HG02571 (cell line): Measurements from ENCODE around the gene SYK.

Experiments used
- ATAC-seq: cut with Tn5 transposase; IDR thresholded peaks from one replicate; pipeline ENCODE4 v1.9.1; 2021; ENCODE audit warnings: mild to moderate bottlenecking, moderate library complexity; ENCODE audit not compliant: unreplicated experiment

Gene SYK

DNA sequence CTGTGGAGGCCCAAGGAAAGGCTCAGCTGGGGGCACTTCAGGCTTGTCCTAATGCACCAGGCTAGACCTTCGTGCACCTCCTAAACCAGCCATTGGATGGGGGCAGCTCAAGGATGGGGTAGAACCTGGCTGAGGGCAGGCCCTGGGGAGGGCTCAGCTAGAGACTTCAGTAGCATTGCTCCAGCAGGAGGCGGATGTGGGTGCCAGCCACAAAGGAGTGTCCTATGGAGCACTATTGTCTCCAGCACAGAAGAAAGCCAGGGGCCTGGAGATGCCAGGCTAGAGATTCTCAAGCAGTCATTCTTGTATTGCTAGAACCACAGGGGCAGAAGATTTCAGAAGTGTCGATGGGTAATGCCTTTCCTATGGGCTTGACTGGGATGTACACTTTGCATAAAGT, 131.8 kb downstream of the SYK start:
- no peak for ATAC-seq

DNA sequence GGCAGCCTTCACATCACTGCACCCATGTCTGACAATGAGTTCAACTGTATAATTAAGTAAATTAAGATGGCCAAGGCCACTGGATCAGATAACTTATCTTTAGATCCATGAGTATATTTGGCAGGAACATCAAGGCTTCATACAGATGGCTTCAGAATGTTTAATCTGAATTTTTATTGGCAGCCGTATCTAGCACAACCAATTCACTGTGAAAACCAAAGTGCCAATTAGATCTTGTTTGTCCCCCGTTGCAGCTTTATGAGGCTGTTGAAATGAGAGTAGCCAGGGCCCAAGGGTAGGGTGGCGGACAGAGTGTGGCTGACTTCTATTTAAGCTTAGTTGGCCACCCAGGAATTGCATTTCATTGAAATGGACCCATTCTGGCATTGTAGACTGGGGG, 137.7 kb downstream of the SYK start:
- no peak for ATAC-seq

DNA sequence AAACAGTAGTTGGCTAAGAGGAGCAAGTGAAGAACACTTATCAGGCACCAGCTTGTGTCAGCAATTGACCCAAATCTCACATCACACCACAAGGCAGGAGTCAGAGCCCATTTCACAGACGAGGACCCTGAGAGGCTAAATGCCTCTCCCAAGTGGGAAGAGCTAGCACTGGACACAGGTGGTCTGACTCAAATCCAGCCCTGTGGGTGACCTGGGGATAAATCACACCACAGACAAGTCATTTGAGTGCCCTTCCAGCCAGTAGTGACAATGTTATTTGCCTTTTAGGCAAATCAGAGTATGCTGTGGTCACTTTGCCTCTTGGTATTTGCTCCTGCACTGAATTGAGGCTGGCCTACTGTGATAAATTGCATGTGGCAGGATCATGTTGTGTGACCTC, 138.7 kb downstream of the SYK start:
- ATAC-seq = no peak

DNA sequence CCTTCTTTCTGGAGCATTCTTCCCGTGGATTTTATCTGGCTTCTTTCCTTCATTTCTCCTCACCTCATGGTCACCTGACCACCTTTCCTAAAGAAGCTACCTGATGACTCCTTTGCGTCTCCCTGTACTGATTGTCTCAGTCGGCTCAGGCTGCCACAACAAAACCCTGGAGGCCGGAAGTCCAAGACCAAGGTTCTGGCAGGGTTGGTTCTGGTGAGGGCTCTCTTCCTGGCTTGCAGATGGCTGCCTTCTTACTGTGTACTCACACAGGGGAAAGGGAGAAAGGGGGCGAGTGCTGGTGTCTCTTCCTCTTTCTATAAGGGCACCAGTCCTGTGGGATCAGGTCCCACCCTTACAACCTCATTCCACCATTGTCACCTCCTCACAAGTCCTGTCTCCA, 140.0 kb downstream of the SYK start:
- ATAC-seq = no peak

DNA sequence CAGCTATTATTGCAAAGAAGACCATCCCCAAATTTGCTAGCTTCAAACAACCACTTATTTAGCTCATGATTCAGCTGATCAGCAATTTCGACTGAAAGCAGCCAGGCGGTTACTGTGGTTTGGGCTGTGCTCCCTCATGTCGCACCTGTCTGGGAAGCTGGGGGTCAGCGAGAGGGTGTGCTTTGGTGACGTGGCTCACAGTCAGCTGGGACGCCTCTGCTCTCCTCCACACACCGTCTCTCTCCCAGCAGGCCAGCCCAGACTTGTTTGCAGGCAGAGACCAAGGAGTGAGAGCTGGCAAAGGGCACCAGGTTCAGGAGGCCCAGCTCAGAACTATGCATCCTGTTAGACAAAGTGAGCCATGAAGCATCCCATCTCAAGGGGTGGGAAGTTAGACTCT, 140.9 kb downstream of the SYK start:
- no peak for ATAC-seq

DNA sequence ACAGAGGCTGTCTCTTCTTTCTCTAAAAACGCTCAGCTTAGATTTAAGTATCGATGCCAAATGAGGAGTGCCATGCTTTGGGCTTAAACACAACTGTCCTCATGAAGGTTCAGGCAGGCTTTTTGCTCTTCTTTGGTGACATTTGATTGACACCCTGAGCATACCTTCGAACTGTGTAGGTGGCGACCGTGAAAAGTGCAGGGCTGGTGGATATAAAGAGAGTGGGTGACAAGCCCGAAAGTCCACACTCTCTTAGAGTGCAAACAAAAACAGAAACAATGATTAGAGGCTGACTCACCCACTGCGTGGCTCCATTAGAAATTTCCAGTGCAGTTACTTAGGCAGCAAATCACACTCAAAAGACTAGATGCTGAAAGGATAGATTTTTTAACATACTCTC, 141.7 kb downstream of the SYK start:
- ATAC-seq = no peak

DNA sequence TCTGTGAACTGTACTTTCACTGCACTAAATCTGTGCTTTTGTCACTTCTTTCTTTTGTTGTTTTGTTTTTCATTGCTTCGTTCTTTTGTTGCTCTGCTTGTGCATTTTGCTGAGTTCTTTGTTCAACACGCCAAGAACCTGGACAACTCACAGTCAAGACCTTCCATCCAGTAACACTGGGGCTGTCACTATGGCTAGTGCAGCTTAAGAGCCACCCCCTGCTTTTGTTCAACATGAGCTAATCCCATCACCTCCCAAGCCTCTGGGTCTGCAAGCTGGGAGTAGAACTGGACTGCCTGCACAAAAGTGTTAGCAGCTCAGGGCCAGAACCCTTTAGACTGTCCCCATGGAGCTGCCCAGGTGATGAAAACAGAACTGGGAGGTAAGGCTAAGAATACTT, 143.7 kb downstream of the SYK start:
- no peak for ATAC-seq

DNA sequence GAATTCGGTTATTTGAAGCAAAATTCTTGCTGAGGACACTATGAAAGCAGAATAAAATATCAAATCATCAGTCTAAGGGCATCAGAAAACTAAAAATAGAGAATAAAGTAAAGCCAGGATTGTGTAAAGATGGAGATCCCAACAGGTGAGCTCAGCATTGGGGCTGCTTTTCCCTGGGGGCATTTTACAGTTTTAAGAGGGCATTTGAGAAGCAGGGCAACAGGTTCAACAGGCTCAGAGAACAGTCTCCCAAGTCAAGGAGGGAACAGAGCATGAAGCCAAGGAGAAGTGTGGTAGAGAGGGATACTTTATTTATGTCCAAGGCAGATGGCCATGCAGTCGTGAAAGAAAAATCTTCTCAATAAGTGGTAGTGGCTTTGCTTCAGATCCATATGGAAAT, 145.4 kb downstream of the SYK start:
- ATAC-seq = no peak
